PC-9 (cell line): ENCODE data around the gene CCL19. TPM values are rescaled to one million over a fixed set of nuclear protein-coding genes. Genes with fewer than 3 reads are reported as not detected.
"Not testable (repeated sequence)": the region's sequence is repeated elsewhere in the genome, so short reads cannot be mapped to it uniquely, and the experiment has no call there.

ENCODE experiments used
- Bru-seq: library from RNA; stranded (reverse); fragments of 400-500 nt; gene quantifications from one replicate; lab custom pipeline; 2021; lab: Mats Ljungman, UMichigan
- BruChase-seq, 2 experiments: library from RNA; stranded (reverse); fragments of 400-500 nt; gene quantifications; one replicate each; lab custom pipeline; 2021; lab: Mats Ljungman, UMichigan
- BruUV-seq: library from RNA; stranded (reverse); fragments of 400-500 nt; replicated peaks from 2 replicates; lab custom pipeline; 2021; lab: Mats Ljungman, UMichigan
- CTCF ChIA-PET: fragments of 300-600 bp; sonication (Branson Sonifier 250); formaldehyde crosslinking; loops from one replicate; lab custom pipeline; 2022; ENCODE audit warnings: antibody characterized with exemption; lab: Charles Lee
- POLR2A ChIA-PET: fragments of 300-600 bp; sonication (Branson Sonifier 250); formaldehyde crosslinking; loops from one replicate; lab custom pipeline; 2022; ENCODE audit warnings: antibody characterized with exemption; ENCODE audit not compliant: unreplicated experiment; lab: Charles Lee
- DNase-seq, 2 experiments: peaks; one replicate each; pipeline versions ENCODE4 v3.0.0 to v3.0.0-alpha.2; 2015 to 2022; ENCODE audit warnings: mixed read lengths in 1 of 2
- H2AFZ ChIP-seq: fragments of 200-600 bp; sonication (generic); 2 replicates; pipeline ENCODE4 v1.8.1; 2017; ENCODE audit warnings: antibody characterized with exemption
- H3F3A ChIP-seq: fragments of 200-600 bp; sonication (generic); 2 replicates; pipeline ENCODE4 v1.8.1; 2017; ENCODE audit warnings: antibody characterized with exemption, mild to moderate bottlenecking, low read depth; ENCODE audit not compliant: insufficient read depth
- H3K27ac ChIP-seq: fragments of 200-600 bp; sonication (generic); 2 replicates; pipeline ENCODE4 v1.6.1; 2016; ENCODE audit warnings: mixed run types
- H3K27me3 ChIP-seq: fragments of 200-600 bp; sonication (generic); 2 replicates; pipeline ENCODE4 v1.6.1; 2016; ENCODE audit warnings: low read depth, mixed run types; ENCODE audit not compliant: insufficient read depth
- H3K36me3 ChIP-seq: fragments of 200-600 bp; sonication (generic); 2 replicates; pipeline ENCODE4 v1.6.1; 2016; ENCODE audit warnings: low read depth, mixed run types
- H3K4me1 ChIP-seq: fragments of 200-600 bp; sonication (generic); replicated peaks from 2 replicates; pipeline ENCODE4 v1.6.1; 2016; ENCODE audit warnings: mixed run types; ENCODE audit not compliant: insufficient read depth
- H3K4me2 ChIP-seq: fragments of 200-600 bp; sonication (generic); 2 replicates; pipeline ENCODE4 v1.6.1; 2017; ENCODE audit warnings: mixed run types
- H3K4me3 ChIP-seq: fragments of 200-600 bp; sonication (generic); 2 replicates; pipeline ENCODE4 v1.6.1; 2016; ENCODE audit warnings: mixed run types
- H3K79me2 ChIP-seq: fragments of 200-600 bp; sonication (generic); 2 replicates; pipeline ENCODE4 v1.6.1; 2017; ENCODE audit warnings: low read depth, mixed run types
- H3K9me2 ChIP-seq: fragments of 200-600 bp; sonication (generic); 2 replicates; pipeline ENCODE4 v1.8.1; 2017; ENCODE audit warnings: mild to moderate bottlenecking; ENCODE audit not compliant: insufficient read depth
- H3K9me3 ChIP-seq: fragments of 200-600 bp; sonication (generic); 2 replicates; pipeline ENCODE4 v1.8.1; 2016; ENCODE audit warnings: low read depth; ENCODE audit not compliant: insufficient read depth
- H4K20me1 ChIP-seq: fragments of 200-600 bp; sonication (generic); 2 replicates; pipeline ENCODE4 v1.8.1; 2017; ENCODE audit not compliant: insufficient read depth
- CTCF ChIP-seq: fragments of 200-600 bp; sonication (generic); conservative IDR thresholded peaks from 2 replicates; pipeline ENCODE4 v1.6.1; 2017; ENCODE audit warnings: mixed run types, antibody characterized with exemption, mild to moderate bottlenecking, moderate library complexity
- EZH2 ChIP-seq: fragments of 200-600 bp; sonication (generic); IDR thresholded peaks from 2 replicates; pipeline ENCODE4 v1.8.0; 2017; ENCODE audit warnings: antibody characterized with exemption, low read depth
- intact Hi-C: fragments of 100-400 bp; cut with micrococcal nuclease; formaldehyde crosslinking; loops from one replicate; pipeline ENCODE4 v1.10.0; 2022; ENCODE audit not compliant: unreplicated experiment
- long read RNA-seq: library from polyadenylated mRNA; stranded (forward); transcript quantifications from one replicate; pipeline ENCODE4 v2.0.0, GENCODE V29; 2022
- total RNA-seq: library from RNA; stranded (reverse); gene quantifications from 2 replicates; pipeline ENCODE4 v1.2.3, GENCODE V29; 2021

Gene CCL19
- total RNA-seq (not detected in 2 replicates), Bru-seq, nascent RNA (not detected), BruChase-seq, experiment 1, labeled RNA remaining after a 2-hour chase (not detected), BruChase-seq, experiment 2, labeled RNA remaining after a 6-hour chase (not detected)
- long read RNA-seq, result 0 reads

DNA sequence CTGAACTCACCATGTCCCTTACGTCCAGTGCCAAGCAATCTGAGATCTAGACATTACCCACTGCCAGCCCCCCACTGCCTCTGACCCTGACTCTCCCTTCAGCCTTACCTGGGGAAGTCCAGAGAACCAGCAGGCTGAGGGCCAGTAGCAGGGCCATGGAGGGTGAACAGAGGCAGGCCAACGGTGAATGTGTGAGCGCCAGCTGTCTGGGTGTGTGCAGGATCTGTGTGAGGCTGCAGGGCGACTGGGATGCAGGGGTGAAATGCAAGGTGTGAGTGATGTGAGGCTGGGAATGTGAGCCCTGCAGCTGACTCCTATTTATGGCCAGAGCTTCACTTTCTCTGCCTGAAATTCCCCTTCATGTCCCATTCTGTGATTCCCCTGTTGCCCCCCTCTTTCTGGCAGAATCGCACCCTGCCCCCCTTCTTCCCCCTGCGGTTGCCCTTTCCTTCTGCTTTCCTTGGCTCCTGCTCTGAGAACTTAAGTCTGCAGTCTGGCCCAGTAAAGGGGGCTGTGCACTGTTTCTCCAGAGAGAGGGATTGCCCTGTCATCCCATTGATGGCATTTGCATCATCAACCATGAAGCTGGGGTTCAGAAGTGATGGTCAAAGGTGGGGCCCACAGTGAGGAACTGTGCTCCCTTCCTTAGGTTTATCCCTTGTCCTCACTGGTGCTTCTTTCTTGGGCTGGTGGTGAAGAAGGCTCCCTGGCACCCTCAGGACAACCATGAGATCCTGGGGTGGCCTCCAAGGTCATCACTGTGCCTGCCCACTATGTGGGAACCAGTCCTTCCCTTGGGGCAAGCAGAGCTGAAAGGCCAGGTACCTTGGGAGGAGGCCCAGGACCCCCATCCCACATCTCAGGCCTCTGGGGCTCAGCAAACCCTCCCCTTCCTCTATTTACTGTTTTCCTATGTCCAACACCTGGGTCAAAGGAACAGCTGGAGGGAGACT is at the start of gene CCL19:
Gene CCL19 (minus strand): TSS at position 294 of the 953 bp plus-strand sequence. CDS start 137 bp downstream, at position 157.
- no peak within 1 kb of the TSS for H2AFZ ChIP-seq
- H3K4me2 ChIP-seq, result no peak within 1 kb of the TSS
- intact Hi-C loops, result no loop called here
- CTCF ChIA-PET, result no interaction called here
- no peaks in the 10 kb centered on the region for H3K9me2 ChIP-seq
- no peaks in the 10 kb centered on the region for H3K27me3 ChIP-seq
- BruUV-seq, result no TSS peak
- POLR2A ChIA-PET, result no interaction called here
- H3K9me3 ChIP-seq, result no peaks in the 10 kb centered on the region
- H4K20me1 ChIP-seq, result no peaks in the 10 kb centered on the region
- H3K79me2 ChIP-seq, result no peaks in the 10 kb centered on the region
- TF ChIP-seq EZH2 (no peak), CTCF (no peak)
- no peak within 1 kb of the TSS for H3K27ac ChIP-seq
- no peaks in the 10 kb centered on the region for H3K4me1 ChIP-seq
- no peak for DNase-seq
- H3K4me3 ChIP-seq, result no peak within 1 kb of the TSS
- H3K36me3 ChIP-seq, result no peaks in the 10 kb centered on the region
- H3F3A ChIP-seq, result no peaks in the 10 kb centered on the region

DNA sequence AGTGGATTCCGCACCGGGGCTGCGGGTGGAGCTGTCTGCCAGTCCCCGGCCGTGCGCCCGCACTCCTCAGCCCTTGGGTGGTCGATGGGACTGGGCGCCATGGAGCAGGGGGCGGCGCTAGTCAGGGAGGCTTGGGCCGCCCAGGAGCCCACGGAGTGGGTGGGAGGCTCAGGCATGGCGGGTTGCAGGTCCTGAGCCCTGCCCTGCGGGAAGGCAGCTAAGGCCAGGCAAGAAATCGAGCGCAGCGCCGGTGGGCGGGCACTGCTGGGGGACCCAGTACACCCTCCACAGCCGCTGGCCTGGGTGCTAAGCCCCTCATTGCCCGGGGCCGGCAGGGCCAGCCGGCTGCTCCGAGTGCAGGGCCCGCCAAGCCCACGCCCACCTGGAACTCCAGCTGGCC is 49.1 kb upstream of the CCL19 start:
- POLR2A ChIA-PET, H3K27ac ChIP-seq, BruUV-seq, H3K27me3 ChIP-seq, H3K9me2 ChIP-seq, H3K9me3 ChIP-seq, H4K20me1 ChIP-seq, DNase-seq, H2AFZ ChIP-seq, H3K79me2 ChIP-seq, H3K36me3 ChIP-seq, intact Hi-C loops, H3K4me2 ChIP-seq, H3K4me3 ChIP-seq, CTCF ChIA-PET: not testable (repeated sequence)
- peaks cover 15% of the 10 kb centered on the region for H3K4me1 ChIP-seq
- peaks cover 11% of the 10 kb centered on the region; the same call in 1 of the 2 replicates for H3F3A ChIP-seq

DNA sequence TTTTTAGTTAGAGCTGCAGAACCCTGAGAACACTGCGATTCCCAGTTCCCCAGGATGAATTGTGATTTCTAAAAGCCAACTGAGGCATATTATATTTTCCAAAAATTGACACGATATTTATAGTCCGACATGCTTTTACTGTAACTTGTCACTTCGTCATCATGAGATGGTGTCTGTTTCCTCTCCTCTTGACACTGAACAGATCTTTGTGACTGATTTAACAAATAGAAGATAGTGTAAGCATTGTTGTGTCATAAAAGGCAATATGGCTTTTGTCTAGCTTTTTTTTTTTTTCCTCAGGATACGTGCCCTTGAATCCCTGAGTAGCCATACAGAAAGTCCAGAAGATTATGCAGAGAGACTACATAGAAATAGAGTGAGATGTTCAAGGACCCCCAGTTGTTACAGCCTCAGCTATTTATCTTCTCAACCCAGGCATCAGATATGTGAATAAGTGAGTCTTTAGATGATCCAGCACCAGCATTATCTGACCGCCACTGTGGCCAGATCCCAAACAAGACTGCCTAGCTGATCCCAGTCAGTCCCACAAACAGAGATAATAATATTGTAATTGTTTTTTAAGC is 46.7 kb upstream of the CCL19 start:
- ChIA-PET POLR2A (no interaction called here), CTCF (no interaction called here)
- BruUV-seq, result no TSS peak
- no peak overlapping the region for H2AFZ ChIP-seq
- no peak overlapping the region for H3K4me2 ChIP-seq
- H3K9me2 ChIP-seq, result no peaks in the 10 kb centered on the region
- intact Hi-C loops, result no loop called here
- no peaks in the 10 kb centered on the region for H3K36me3 ChIP-seq
- no peak for DNase-seq
- no peaks in the 10 kb centered on the region for H3K79me2 ChIP-seq
- no peak overlapping the region for H3K4me3 ChIP-seq
- no peaks in the 10 kb centered on the region for H3K9me3 ChIP-seq
- no peaks in the 10 kb centered on the region for H3K27me3 ChIP-seq
- TF ChIP-seq EZH2 (no peak), CTCF (no peak)
- no peaks in the 10 kb centered on the region for H3F3A ChIP-seq
- no peak overlapping the region for H3K27ac ChIP-seq
- H3K4me1 ChIP-seq, result peaks cover 6% of the 10 kb centered on the region; the same call in 1 of the 2 replicates
- H4K20me1 ChIP-seq, result no peaks in the 10 kb centered on the region
